DMS153 treated with DMSO at 0.1 percent for 48 hours (cell line): ENCODE results near the gene ARHGEF12.

Experiments
- DNase-seq: peaks from one replicate; lab custom pipeline; 2025; ENCODE audit not compliant: unreplicated experiment; lab: John Stamatoyannopoulos, UW

ARHGEF12 gene

DNA sequence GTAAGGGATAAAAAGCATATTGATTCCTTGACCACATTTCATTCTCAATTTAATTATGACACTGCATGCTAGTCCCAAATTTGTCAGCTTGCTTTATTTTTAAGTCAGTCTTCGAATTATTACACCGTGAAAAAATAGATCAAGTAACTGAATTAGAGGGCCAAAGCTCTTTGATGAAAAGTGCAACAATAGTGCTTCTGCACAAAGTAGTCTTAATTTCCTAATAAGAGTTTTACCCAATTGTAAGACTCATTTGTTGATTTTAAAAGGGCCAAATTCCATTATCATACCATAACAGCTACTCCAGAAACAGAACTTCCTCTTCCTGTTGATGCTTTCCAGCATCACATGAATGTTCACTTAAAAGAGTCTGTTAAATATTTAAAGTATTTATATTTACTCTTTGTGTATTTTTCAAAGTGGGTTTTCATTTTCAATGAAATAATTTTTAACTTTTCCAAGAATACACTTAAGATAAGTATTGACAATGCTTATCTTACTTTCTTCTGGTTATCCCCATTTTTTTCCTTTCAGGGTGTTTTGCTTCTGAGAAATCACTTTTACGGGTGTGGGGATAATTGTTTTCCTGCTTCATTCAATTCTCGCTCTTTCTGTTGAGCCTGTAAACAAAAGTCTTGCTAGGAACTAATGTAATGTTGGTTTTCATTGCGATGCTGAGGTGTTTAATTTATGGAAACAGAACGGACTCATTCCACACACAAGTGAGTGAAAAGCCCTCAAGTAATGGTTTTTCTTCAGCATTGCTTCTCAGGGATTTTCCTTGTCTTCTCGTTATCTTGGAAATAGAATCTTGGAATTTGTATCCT lies 2.1 kb downstream of the ARHGEF12 start:
- DNase-seq = no peak

DNA sequence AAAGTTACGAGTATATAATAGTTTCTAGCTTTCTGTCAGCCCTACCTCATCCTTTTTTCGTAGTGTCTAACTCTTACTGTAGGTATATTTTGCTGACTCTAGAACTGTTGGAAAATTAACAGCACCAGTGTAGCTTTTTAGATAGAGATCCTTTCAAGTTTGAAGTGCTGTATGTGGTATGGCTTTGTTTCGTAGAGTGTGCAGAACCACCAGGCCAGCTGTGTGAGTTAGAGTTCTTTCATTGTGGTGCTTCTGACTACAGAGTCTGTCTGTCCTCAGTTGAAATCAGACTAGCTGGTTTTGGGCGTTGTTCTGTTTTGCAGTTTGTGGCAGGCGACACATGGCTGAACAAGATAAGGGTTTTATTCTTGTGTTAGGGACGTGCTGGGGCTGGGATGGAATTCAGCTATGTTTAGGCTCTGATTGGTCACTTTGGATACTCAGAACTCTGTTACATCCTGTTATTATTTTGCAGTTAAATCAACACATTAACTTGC lies 3.2 kb downstream of the ARHGEF12 start:
- DNase-seq = no peak

DNA sequence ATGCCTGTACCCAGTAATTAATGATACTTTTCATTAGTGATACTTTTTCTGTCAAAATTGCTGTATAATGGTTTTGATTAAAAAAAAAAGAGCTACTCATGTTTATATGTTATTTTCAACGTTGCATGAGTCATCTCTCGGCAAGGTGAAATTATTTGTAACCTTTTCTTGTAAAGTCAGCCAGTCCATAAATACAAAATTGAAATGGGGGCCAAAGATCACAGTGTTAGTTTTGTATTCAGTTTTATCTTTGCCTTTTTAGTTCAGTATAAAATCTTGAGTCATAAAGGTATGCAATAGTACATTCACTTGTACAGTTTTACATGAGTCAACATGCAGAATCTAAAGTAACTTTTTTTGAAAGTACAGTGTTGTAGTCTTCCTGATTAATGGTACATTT lies 4.3 kb downstream of the ARHGEF12 start:
- DNase-seq = no peak

DNA sequence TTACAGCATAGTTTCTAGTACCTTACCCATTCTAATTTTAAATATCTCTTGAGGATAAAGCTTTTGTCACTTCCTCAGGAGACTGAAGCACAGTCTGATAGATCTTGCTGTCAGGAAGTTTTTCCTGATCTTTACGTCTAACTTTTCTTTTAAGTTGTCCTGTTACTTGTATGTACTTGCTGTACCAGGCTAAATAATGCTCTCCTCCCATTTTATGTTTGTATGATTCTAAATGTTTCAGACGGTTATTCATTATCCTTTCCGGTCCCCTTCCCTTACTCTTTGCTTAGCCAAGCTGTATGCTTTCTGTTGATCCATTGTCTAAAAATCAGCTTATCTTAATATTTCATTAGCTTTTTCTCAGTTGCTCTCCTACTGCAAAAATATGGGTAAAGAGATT lies 6.0 kb downstream of the ARHGEF12 start:
- no peak for DNase-seq

DNA sequence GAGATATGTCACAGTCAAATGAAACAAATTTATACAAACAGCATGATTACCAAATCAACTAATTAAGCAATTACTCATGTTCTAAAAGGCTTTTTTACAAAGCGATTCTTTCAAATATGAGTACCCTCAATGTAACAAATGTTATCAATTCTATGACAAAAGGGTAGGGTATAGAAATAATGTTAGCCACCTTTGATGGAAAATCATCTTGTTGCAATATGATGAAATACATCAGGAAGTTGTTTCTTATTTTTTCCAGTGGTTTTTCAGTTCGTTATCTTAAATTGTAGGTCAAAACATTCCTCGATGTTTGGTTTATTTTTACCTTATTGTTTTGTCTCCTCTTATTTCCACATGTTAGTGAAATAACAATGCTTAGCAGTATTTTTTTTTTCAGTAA lies 6.5 kb downstream of the ARHGEF12 start:
- DNase-seq = no peak

DNA sequence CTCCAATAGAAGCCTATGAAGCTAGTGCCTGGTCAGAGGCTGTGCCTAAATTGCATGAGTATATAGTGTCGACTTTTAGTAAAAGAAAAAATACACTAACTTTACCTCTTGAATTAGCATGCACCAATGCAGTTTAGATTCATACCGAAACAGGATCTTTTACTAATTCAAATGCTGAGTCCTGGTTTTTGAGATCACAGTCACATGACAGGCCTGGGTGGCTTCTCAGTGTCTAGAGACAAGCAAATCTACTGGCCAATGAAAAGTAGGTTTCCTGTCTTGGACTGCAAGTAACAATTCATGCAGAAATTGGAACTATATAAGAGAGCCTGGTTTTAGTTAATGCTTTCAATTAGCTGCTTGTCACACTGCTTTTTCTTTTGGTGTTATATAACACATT lies 7.2 kb downstream of the ARHGEF12 start:
- no peak for DNase-seq

DNA sequence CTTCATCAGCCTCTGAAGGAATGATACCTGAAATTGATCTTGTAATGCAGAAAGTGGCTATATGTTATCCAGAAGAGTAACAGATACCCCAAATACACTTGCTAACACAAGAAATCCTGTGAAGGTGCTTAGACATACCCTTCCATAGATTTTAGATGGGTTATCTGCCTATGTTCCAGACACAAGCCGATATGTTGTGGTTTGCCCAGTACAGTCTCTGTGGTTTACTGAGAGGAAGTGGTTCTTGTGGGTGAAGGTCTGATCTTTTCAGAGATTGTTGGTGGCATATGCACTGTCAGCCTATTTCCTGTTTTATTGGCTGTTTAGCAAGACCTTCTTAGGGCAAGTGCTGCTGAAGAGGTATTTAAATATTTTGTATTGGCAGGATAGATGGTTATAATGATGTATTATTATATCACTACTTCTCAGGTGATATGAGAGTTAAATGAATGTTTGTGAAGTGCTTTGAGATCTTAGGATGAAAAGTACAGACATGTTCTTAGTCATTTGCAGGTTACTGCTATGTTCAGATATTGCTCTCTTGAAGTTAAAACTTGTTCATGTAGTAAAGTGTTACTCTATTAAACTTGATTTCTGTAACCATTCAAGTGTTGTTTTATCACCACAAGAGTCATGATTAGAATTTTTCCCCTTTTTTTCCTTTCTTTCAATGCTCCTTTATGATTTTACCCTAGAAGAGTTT lies 8.2 kb downstream of the ARHGEF12 start:
- no peak for DNase-seq

DNA sequence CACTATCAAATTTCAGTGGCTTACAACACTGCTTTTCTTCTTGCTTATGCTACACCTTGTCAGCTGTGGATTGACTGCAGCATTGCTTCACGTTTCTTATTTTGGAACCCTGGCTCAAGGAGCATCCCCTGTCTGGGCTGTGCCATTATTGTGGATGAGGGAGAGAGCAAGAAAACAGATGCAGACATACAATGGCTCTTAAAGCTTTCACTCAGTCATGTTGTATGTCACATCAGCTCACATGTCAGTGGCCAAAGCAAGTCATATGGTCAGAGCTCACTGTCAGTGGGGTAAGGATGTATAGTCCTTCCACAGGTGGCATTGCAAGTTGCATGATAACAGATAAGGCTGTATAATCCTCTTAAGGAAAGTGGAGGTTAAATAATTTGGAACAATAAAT lies 10.0 kb downstream of the ARHGEF12 start:
- DNase-seq = no peak

DNA sequence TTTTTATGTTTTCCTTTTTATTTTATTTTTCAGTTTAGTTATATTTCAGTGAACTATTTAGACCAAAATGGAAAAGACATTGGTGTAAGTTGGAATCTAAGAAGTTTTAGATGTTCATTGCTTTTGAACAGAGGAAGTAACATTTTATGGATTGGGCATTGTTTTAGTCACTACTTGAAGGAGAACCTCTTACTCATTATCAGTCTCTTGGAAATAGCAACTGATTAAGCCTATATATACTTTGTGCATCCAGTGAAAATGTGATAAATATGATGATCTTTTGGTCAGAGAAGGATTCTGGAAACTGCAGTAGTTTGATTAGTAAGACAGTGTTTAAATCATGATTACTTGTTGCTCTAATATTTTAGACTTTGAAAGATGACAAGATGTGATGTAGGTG lies 14.4 kb downstream of the ARHGEF12 start:
- no peak for DNase-seq

DNA sequence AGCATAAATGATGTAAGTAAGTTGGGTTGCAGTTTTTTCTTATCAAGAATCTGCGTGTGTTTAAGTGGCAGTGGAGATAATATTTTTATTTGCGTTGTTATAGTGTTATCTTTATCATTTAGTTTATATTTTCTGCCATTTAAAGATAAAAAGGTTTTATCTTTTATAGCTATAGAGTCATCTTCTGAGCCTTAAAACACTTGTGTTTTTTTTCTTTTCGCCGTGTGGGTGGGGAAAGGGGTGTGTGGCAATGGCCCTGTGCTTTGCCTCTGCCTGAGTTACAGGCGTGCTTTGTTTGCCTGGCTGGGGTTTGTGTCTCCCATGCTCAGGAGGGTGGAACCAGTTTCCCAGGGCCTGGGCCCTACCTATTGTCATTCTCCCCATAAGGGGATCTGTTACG lies 16.2 kb downstream of the ARHGEF12 start:
- no peak for DNase-seq

DNA sequence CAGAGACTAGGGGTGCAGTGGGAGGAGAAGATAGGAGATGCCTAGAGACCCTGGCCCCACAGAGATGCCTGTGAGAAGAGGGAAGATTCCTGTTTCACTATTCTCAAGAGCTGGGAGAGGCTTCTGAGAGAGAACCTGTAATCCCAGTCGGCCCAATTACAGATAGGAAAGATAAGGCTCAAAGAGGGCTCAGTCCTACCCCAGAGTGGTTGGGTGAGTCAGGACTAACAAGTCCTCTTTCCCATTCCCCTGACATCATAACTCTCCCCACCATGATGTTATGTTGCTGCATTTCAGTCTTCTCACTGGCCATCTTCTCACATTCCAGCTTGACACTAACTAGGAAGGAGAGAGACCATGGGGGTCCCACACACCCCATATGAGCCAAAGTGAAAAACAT lies 17.9 kb downstream of the ARHGEF12 start:
- DNase-seq = no peak

DNA sequence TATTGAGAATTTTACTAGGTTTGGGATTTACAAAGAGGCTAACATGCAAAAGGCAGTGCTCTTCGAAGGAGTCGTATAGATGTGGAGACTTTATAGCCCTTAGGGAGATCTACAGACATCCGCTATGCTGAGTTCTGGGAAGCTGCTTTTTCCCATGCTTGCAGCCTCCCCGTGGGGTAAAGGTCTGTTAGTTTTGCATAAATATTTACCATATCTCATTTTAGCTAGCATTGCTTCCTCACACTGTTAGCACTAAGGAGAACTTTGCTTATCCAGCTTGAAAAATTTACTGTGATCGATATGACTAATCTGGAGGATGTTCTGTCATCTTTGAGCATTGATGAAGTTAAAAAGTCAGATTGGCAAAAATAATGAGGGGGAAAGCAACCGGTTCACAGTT lies 18.6 kb downstream of the ARHGEF12 start:
- DNase-seq = no peak

DNA sequence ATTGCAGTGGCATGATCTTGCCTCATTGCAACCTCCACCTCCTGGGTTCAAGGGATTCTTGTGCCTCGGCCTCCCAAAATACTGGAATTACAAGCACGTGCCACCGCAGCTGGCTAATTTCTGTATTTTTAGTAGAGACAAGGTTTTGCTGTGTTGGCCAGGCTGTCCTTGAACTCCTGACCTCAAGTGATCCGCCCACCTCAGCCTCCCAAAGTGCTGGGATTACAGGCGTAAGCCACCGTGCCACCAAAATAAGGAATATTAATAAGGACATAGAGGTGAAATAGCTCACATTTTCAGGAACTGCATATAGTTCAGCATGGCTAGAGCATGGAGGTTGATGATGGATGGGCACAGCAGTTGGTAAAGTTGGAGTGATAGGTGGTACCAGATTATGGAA lies 21.4 kb downstream of the ARHGEF12 start:
- no peak for DNase-seq

DNA sequence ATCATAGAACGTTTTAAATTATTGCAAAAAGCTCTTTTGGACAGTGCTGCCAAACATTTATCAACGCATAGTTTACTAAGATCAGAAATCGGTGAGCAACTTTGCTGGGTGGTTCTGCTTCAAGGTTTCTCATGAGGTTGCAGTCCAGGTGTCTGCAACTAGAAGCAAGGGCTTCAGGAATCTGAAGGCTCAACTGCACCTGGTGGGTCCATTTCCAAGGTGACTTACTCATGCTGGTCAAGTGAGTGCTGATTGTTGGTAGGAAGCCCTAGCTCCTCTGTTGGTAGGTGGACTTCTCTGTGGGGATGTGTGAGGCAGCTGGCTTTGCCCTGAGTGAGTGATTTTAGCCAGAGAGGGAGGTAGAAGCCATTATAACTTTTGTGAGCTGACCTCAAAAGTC lies 22.5 kb downstream of the ARHGEF12 start:
- DNase-seq = no peak

DNA sequence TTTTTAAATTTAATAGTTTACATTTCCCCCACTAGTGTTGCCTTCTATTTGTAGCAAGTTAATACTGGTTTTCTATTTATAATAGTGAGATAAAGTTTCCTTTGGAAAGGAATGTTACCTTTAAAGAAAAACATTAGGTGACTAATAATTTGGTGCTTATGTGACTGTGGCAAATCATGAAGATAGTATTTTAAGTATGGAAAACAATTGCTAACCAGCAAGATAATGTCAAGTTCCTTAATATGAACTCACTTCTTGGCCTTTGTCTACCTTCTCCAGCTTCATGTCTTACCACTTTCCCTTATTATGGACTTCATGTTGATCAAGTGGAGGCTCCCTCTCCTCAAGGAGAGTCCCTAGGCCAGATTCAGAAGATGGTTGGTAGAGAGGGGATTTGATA lies 27.2 kb downstream of the ARHGEF12 start:
- no peak for DNase-seq

DNA sequence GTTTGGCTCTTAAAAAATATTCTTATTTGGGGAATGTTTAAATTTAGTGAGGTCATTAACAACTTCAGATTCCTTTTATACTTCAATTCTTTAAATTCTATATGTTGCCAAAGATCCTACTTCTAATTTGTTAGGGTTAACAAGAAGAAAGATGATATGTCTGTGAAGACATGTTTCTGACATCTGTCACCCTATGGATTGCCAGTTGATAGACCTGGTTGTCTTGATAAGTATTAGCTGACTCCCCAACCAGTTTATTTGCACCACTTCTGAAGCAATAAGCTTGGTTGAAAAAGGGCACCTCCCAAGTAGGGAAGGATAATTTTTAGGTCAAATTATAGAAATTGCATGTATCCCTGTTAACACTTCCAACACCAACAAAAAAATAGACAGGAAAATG lies 29.3 kb downstream of the ARHGEF12 start:
- DNase-seq = no peak

DNA sequence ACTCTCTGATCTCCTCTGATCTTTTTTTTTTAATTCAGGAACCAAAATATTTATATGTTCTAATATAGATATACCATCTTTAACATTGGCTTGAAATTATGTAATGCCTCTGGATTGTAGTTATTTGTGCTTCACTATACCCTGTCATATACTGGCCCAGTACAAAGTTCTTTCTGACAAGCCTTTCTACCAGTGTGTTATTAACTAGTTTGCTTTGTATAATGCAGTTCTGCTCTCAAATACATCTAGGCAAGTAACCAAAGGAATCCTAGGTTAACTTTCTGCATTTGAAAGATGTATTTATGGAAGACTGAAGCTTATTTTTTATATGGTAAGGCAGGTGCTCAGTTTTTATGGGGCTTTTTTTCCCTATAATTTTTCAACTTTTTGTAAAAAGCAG lies 36.1 kb downstream of the ARHGEF12 start:
- DNase-seq = no peak

DNA sequence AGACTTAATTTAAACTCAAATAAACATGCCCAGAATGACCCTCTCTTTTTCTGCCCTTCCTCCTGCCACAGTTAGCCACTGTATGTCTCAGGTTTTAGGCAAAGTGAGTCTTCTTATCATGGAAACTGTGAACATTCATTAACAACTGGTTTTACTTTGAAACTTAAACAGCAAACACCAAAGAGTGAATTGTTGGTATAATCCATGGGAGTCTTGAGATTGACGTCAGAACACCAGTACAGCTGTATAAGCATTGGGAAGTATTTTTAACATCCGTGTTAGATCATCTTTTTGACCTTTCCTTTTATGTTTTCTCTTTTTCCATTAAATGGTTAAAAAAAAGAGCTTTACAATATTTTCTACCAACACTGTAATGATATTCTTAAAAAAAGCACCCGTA lies 38.9 kb downstream of the ARHGEF12 start:
- no peak for DNase-seq

DNA sequence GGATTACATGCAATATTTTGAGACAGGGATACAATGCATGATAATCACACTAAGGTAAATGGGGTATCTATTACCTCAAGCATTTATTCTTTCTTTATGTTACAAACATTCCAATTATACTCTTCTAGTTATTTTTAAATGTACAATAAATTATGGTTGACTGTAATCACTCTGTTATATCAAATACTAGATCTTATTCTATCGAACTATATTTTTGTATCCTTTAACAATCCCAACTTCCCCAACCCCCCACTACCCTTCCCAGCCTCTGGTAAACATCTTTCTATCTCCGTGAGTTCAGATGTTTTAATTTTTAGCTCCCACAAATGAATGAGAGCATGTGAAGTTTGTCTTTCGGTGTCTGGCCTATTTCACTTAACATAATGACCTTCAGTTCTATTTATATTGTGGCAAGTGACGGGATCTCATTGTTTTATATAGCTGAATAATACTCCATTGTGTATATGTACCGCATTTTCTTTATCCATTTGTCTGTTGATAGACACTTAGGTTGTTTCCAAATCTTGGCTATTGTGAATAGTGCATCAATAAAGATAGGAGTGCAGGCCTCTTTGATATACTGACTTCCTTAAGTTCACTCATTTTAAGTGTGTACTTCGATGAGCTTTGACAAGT lies 40.5 kb downstream of the ARHGEF12 start:
- no peak for DNase-seq

DNA sequence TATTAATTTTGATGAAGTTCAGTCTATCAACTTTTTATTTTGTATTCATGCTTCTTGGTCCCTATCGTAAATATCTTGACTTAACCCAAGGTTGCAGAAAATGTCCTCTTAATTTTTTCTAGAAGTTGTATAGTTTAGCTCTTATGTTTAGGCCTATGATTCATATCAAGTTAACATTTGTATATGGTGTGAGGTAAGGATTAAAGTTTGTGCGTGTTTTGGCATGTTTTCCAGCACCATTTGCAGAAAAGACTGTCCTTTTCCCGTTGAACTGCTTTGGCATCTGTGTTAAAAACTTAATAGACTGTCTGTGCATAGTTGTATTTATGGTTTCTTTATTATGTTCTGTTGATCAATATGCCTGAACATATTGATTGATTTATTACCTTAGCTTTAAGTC lies 42.3 kb downstream of the ARHGEF12 start:
- DNase-seq = no peak

DNA sequence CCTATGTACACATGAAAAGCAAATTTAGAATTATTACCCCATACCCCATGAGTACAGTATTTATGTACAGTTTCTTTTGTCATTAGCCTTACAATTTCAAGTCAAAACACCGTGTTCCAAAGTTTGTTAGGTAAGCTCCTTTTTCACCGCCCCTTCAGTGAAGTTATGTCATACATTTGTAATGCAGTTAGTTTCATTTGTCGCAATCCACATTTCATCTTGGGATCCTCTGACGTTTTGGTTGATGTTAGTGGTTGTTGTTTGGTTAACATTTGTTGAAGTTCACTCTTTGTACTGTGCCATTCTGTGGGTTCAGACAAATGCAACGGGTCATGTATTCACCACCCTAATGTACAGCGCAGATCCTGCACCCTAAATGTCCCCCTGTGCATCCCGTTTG lies 45.2 kb downstream of the ARHGEF12 start:
- DNase-seq = no peak

DNA sequence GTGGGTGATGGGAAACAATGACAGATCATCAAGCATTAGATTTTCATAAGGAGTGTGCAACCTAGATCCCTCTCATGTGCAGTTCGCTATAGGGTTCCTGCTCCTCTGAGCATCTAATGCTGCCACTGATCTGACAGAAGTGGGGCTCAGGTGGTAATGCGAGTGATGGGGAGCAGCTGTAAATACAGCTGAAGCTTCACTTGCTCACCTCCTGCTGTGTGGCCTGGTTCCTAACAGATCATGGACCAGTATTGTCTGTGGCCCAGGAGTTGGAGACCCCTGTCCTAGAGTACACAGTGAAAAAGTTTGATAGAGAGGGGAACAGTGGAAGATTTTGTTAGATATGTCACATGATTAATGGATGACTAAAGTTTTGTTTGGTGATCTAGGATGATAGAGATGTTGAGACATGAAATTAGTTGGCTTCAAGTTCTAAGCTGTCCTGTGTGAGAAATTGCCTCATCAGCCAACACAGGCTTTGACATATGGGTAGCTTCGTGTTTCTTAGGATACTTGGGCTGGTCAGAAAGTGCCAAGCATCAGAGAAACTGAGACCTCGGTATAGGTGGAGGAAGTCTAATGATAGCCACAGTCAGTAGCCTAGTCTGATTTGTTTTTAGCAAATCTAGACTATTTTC lies 47.4 kb downstream of the ARHGEF12 start:
- DNase-seq = no peak
